SK-N-SH treated with all-trans-retinoic acid at 6 μM for 48 hours (cell line): ENCODE results near the gene CYP1B1.

Experiments
- ARNTL ChIP-seq: fragments of 450-650 bp; formaldehyde crosslinking; IDR thresholded peaks from 2 replicates; pipeline ENCODE4 v1.5.0; 2020; ENCODE audit warnings: low read depth, mild to moderate bottlenecking, moderate library complexity, borderline replicate concordance
- ESRRG ChIP-seq: fragments of 250-450 bp; sonication (Bioruptor Pico); IDR thresholded peaks from 2 replicates; pipeline ENCODE4 v1.6.1; 2021; ENCODE audit warnings: mild to moderate bottlenecking
- PATZ1 ChIP-seq: fragments of 250-450 bp; sonication (Bioruptor Pico); IDR thresholded peaks from 2 replicates; pipeline ENCODE4 v1.8.0; 2020; ENCODE audit warnings: mild to moderate bottlenecking, moderate library complexity, borderline replicate concordance
- POU6F1 ChIP-seq: fragments of 250-450 bp; sonication (Bioruptor Pico); IDR thresholded peaks from 2 replicates; pipeline ENCODE4 v1.8.0; 2021; ENCODE audit warnings: low read depth, mild to moderate bottlenecking, moderate library complexity, borderline replicate concordance
- SNAI2 ChIP-seq: fragments of 250-450 bp; sonication (Bioruptor Pico); IDR thresholded peaks from 2 replicates; pipeline ENCODE4 v1.5.0; 2020; ENCODE audit warnings: mild to moderate bottlenecking, moderate library complexity
- TCF4 ChIP-seq: fragments of 250-450 bp; sonication (Bioruptor Pico); IDR thresholded peaks from 2 replicates; pipeline ENCODE4 v1.8.0; 2021; ENCODE audit warnings: mild to moderate bottlenecking, moderate library complexity, borderline replicate concordance
- ZFP30 ChIP-seq: fragments of 450-650 bp; formaldehyde crosslinking; IDR thresholded peaks from 2 replicates; pipeline ENCODE4 v1.5.0; 2022; ENCODE audit warnings: mild to moderate bottlenecking, moderate library complexity
- ZNF565 ChIP-seq: fragments of 450-650 bp; formaldehyde crosslinking; conservative IDR thresholded peaks from 2 replicates; pipeline ENCODE4 v1.5.0; 2020; ENCODE audit warnings: low read depth, mild to moderate bottlenecking, moderate library complexity

- no peak for TF ChIP-seq PATZ1 (CRISPR knock-in tag)
- no peak for TF ChIP-seq TCF4 (CRISPR knock-in tag)
- no peak for TF ChIP-seq ARNTL
- TF ChIP-seq ESRRG (CRISPR knock-in tag) = no peak
- no peak for TF ChIP-seq POU6F1 (CRISPR knock-in tag)
- no peak for TF ChIP-seq ZNF565 (CRISPR knock-in tag)
- no peak for TF ChIP-seq SNAI2 (CRISPR knock-in tag)
- no peak for TF ChIP-seq ZFP30 (CRISPR knock-in tag)
These were observed 19.7 kb downstream of the CYP1B1 start for GRCh38 chr2:38056216-38056615.
